BJ (cell line): ENCODE data around the gene RFX7. TPM values are rescaled to one million over a fixed set of nuclear protein-coding genes. Genes with fewer than 3 reads are reported as not detected.

Experiments used
- CTCF ChIA-PET: fragments of 350-600 bp; formaldehyde crosslinking; extraction: SDS; loops from one replicate; lab custom pipeline; 2021; ENCODE audit warnings: antibody characterized with exemption, inconsistent platforms; lab: Yijun Ruan, JAX
- POLR2A ChIA-PET: fragments of 300-600 bp; sonication (Branson Sonifier 250); formaldehyde crosslinking; extraction: SDS; loops from one replicate; lab custom pipeline; 2021; ENCODE audit warnings: antibody characterized with exemption; lab: Charles Lee
- DNase-seq: peaks from one replicate; pipeline ENCODE4 v3.0.0-alpha.2; 2011; ENCODE audit warnings: low read depth
- H3K27me3 ChIP-seq: 2 replicates; pipeline ENCODE4 v1.6.0; 2011; ENCODE audit warnings: low read length; ENCODE audit not compliant: control insufficient read depth, insufficient read depth
- H3K36me3 ChIP-seq: 2 replicates; pipeline ENCODE4 v1.5.1; 2011; ENCODE audit warnings: low read length; ENCODE audit not compliant: control insufficient read depth, insufficient read depth
- H3K4me3 ChIP-seq: 2 replicates; pipeline ENCODE4 v1.5.1; 2011; ENCODE audit warnings: low read depth, mild to moderate bottlenecking, control low read depth, low read length
- CTCF ChIP-seq: IDR thresholded peaks from 2 replicates; pipeline ENCODE4 v1.5.1; 2011; ENCODE audit warnings: low read depth, mild to moderate bottlenecking, control low read depth, inconsistent platforms, low read length, moderate library complexity; ENCODE audit not compliant: insufficient read depth
- polyA plus RNA-seq: library from polyadenylated mRNA; depleted of rRNA; stranded (reverse); fragments of >200 nt; gene quantifications from 2 replicates; pipeline ENCODE4 v1.2.3, GENCODE V29; 2011

RFX7 gene
- polyA plus RNA-seq, 1 experiment: 3.5 TPM

- ChIA-PET CTCF (no interaction called here), POLR2A (no interaction called here)
- no peak for DNase-seq
- H3K36me3 ChIP-seq: no peaks in the 10 kb centered on the region
- H3K27me3 ChIP-seq: no peaks in the 10 kb centered on the region
- no peak overlapping the region for H3K4me3 ChIP-seq
- TF ChIP-seq CTCF: no peak
Observed at GRCh38 chr15:56076640-56077039, 167.0 kb downstream of the RFX7 start.

- Histone ChIP-seq H3K36me3 (no peaks in the 10 kb centered on the region), H3K4me3 (no peak overlapping the region), H3K27me3 (no peaks in the 10 kb centered on the region)
- TF ChIP-seq CTCF: no peak
- no peak for DNase-seq
- ChIA-PET POLR2A (no interaction called here), CTCF (no interaction called here)
Observed at GRCh38 chr15:56074481-56075265, 169.0 kb downstream of the RFX7 start.

GRCh38 chr15:56064152-56064551, 179.5 kb downstream of the RFX7 start:
- Histone ChIP-seq H3K36me3 (no peaks in the 10 kb centered on the region), H3K4me3 (no peak overlapping the region), H3K27me3 (no peaks in the 10 kb centered on the region)
- DNase-seq: no peak
- ChIA-PET CTCF (no interaction called here), POLR2A (no interaction called here)
- no peak for TF ChIP-seq CTCF

- Histone ChIP-seq H3K27me3 (no peaks in the 10 kb centered on the region), H3K4me3 (no peak overlapping the region), H3K36me3 (no peaks in the 10 kb centered on the region)
- no peak for DNase-seq
- TF ChIP-seq CTCF: no peak
- ChIA-PET CTCF (interaction anchor here (0.9 to 1.2 kb wide), 2 partner anchors 14 to 373 kb away, joined by 3 to 4 read pairs; no protein-coding TSS in a partner anchor), POLR2A (no interaction called here)
Observed at GRCh38 chr15:56059716-56060115, 184.0 kb downstream of the RFX7 start.

GRCh38 chr15:56058986-56059385, 184.7 kb downstream of the RFX7 start:
- no peak for TF ChIP-seq CTCF
- no peak for DNase-seq
- Histone ChIP-seq H3K27me3 (no peaks in the 10 kb centered on the region), H3K4me3 (no peak overlapping the region), H3K36me3 (no peaks in the 10 kb centered on the region)
- POLR2A ChIA-PET: no interaction called here
- CTCF ChIA-PET: no interaction called here
